ENCODE data around the gene ISG15.
"Not testable (repeated sequence)": the region's sequence is repeated elsewhere in the genome, so short reads cannot be mapped to it uniquely, and the experiment has no call there.

The ISG15 gene

GRCh38 chr1:1012736-1013104 lies 577 bp upstream of the ISG15 start:
- H3K18ac ChIP-seq (ENCODE audit: low read length); H3K79me1 ChIP-seq (ENCODE audit: low read length); H3K14ac ChIP-seq (ENCODE audit: low read length); H4K8ac ChIP-seq (ENCODE audit: low read depth, low read length); H2AK5ac ChIP-seq (ENCODE audit: low read length); H3K9me3 ChIP-seq (ENCODE audit: insufficient read depth, low read depth, low read length); H3K27me3 ChIP-seq (ENCODE audit: insufficient read depth, low read length); H4K12ac ChIP-seq (ENCODE audit: low read depth, low read length); H2AFZ ChIP-seq (ENCODE audit: insufficient read depth, low read length, poor library complexity); H3K9ac ChIP-seq (ENCODE audit: low read length); H2BK12ac ChIP-seq (ENCODE audit: low read length); H2BK120ac ChIP-seq (ENCODE audit: insufficient read depth, low read length, poor library complexity); H3K4me3 ChIP-seq (ENCODE audit: low read depth, low read length); H3K79me2 ChIP-seq (ENCODE audit: control insufficient read depth, insufficient read depth, low read length, poor library complexity); H3K36me3 ChIP-seq (ENCODE audit: control insufficient read depth in 1 of 2, insufficient read depth in 2 of 2, low read length in 2 of 2); DNase-seq; H3K4ac ChIP-seq (ENCODE audit: low read depth, low read length); H3K23ac ChIP-seq (ENCODE audit: low read length); H2BK5ac ChIP-seq (ENCODE audit: low read depth, low read length, poor library complexity): not testable (repeated sequence)
- Histone ChIP-seq H4K91ac (ENCODE audit: low read depth, low read length) (peak overlapping the region; percentile 31), H3K27ac (ENCODE audit: low read depth, low read length) (peak overlapping the region; percentile 39), H3K4me2 (ENCODE audit: low read length) (peak overlapping the region; percentile 65), H3K4me1 (ENCODE audit: control insufficient read depth in 1 of 2, insufficient read depth in 2 of 2, low read length in 2 of 2) (peaks cover 10 to 13% of the 10 kb centered on the region in 2 experiments)
- no CpG with 5 or more reads among the region's 13 CpGs for WGBS (ENCODE audit: extremely low coverage, insufficient coverage, insufficient read length)

DNA sequence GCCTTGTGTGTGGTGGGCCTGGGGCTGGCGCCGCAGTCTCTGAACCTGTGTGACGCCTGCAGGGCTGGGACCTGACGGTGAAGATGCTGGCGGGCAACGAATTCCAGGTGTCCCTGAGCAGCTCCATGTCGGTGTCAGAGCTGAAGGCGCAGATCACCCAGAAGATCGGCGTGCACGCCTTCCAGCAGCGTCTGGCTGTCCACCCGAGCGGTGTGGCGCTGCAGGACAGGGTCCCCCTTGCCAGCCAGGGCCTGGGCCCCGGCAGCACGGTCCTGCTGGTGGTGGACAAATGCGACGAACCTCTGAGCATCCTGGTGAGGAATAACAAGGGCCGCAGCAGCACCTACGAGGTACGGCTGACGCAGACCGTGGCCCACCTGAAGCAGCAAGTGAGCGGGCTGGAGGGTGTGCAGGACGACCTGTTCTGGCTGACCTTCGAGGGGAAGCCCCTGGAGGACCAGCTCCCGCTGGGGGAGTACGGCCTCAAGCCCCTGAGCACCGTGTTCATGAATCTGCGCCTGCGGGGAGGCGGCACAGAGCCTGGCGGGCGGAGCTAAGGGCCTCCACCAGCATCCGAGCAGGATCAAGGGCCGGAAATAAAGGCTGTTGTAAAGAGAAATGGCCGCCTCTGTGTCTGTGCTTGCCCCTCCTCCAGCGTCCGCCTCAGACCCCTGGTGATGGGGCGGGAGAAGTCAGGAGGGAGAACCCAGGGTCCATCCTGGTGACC lies 788 bp downstream of the ISG15 start:
- H3K18ac ChIP-seq (ENCODE audit: low read length): peak overlapping the region; percentile 8
- H3K36me3 ChIP-seq (ENCODE audit: control insufficient read depth in 1 of 2, insufficient read depth in 2 of 2, low read length in 2 of 2): no peaks in the 10 kb centered on the region
- H3K4ac ChIP-seq (ENCODE audit: low read depth, low read length): no peak overlapping the region
- DNase-seq: peak in 1 of 2 donors; percentile 55
- H3K4me2 ChIP-seq (ENCODE audit: low read length): peak overlapping the region; percentile 65
- peaks cover 5% of the 10 kb centered on the region for H3K79me1 ChIP-seq (ENCODE audit: low read length)
- no peak overlapping the region for H3K9ac ChIP-seq (ENCODE audit: low read length)
- no peaks in the 10 kb centered on the region for H3K79me2 ChIP-seq (ENCODE audit: control insufficient read depth, insufficient read depth, low read length, poor library complexity)
- no peaks in the 10 kb centered on the region for H3K27me3 ChIP-seq (ENCODE audit: insufficient read depth, low read length)
- no peak overlapping the region for H2BK5ac ChIP-seq (ENCODE audit: low read depth, low read length, poor library complexity)
- H2BK120ac ChIP-seq (ENCODE audit: insufficient read depth, low read length, poor library complexity): no peak overlapping the region
- H2AK5ac ChIP-seq (ENCODE audit: low read length): peak overlapping the region; percentile 45
- H4K8ac ChIP-seq (ENCODE audit: low read depth, low read length): no peak overlapping the region
- peaks cover 10 to 15% of the 10 kb centered on the region in 2 experiments for H3K4me1 ChIP-seq (ENCODE audit: control insufficient read depth in 1 of 2, insufficient read depth in 2 of 2, low read length in 2 of 2)
- peak overlapping the region; percentile 55 for H3K4me3 ChIP-seq (ENCODE audit: low read depth, low read length)
- no peak overlapping the region for H3K27ac ChIP-seq (ENCODE audit: low read depth, low read length)
- H4K12ac ChIP-seq (ENCODE audit: low read depth, low read length): no peak overlapping the region
- H3K9me3 ChIP-seq (ENCODE audit: insufficient read depth, low read depth, low read length): peaks cover 6% of the 10 kb centered on the region
- H2AFZ ChIP-seq (ENCODE audit: insufficient read depth, low read length, poor library complexity): peak overlapping the region; percentile 8
- peak overlapping the region; percentile 42 for H3K14ac ChIP-seq (ENCODE audit: low read length)
- no peak overlapping the region for H2BK12ac ChIP-seq (ENCODE audit: low read length)
- no CpG with 5 or more reads among the region's 41 CpGs for WGBS (ENCODE audit: extremely low coverage, insufficient coverage, insufficient read length)
- no peak overlapping the region for H3K23ac ChIP-seq (ENCODE audit: low read length)
- no peak overlapping the region for H4K91ac ChIP-seq (ENCODE audit: low read depth, low read length)

DNA sequence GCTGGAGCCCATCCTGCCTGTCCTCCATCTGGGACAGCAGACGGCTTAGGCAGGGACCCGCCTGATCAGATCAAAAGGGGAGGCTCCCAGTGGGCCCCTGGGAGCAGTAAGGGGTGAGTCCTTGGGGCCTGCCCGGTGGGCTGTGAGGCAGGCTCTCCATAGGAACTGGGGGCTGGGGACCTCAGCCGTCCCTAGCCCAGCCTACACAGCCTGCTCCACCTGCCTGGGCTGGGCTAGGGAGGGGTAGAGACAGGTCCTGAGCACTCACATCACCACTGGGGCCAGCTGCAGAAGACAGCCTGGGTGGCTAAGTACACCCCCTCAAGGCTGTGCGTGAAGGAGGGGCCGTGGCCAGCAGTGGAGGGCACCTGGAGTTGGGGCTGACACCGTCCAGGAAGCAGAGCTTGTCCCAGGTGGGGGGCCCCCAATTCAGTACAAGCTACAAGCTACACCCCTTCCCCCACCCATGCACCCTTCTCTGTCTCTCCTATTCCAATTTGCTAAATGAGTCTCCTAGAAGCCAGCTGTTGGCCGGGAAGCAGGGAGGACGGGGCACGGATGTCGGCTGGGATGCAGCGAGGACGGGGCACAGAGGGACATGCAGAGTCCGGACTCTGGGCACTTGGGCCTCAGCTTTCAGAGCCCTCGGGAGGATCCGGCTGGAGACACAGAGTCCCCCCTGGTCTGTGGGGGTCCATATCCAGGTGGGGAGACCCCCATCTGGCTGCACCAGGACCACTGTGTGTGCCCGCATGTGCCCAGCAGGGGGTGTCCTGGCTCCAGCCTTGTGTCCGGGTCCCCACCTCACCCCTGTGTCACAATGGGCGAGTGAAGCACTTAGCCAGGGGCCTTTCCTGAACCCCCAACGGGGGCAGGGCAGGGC lies 1.7 kb downstream of the ISG15 start:
- no peak overlapping the region for H4K91ac ChIP-seq (ENCODE audit: low read depth, low read length)
- no peaks in the 10 kb centered on the region for H3K27me3 ChIP-seq (ENCODE audit: insufficient read depth, low read length)
- peaks cover under 1% of the 10 kb centered on the region for H3K79me2 ChIP-seq (ENCODE audit: control insufficient read depth, insufficient read depth, low read length, poor library complexity)
- no peak overlapping the region for H2BK5ac ChIP-seq (ENCODE audit: low read depth, low read length, poor library complexity)
- H3K9me3 ChIP-seq (ENCODE audit: insufficient read depth, low read depth, low read length): peaks cover 7% of the 10 kb centered on the region
- no peak overlapping the region for H3K9ac ChIP-seq (ENCODE audit: low read length)
- H3K27ac ChIP-seq (ENCODE audit: low read depth, low read length): no peak overlapping the region
- no CpG with 5 or more reads among the region's 20 CpGs for WGBS (ENCODE audit: extremely low coverage, insufficient coverage, insufficient read length)
- no peak overlapping the region for H3K18ac ChIP-seq (ENCODE audit: low read length)
- no peak overlapping the region for H2BK120ac ChIP-seq (ENCODE audit: insufficient read depth, low read length, poor library complexity)
- no peak overlapping the region for H3K4me2 ChIP-seq (ENCODE audit: low read length)
- no peaks in the 10 kb centered on the region for H3K36me3 ChIP-seq (ENCODE audit: control insufficient read depth in 1 of 2, insufficient read depth in 2 of 2, low read length in 2 of 2)
- peaks cover 5% of the 10 kb centered on the region for H3K79me1 ChIP-seq (ENCODE audit: low read length)
- H3K23ac ChIP-seq (ENCODE audit: low read length): no peak overlapping the region
- H3K4me1 ChIP-seq (ENCODE audit: control insufficient read depth in 1 of 2, insufficient read depth in 2 of 2, low read length in 2 of 2): peaks cover 10 to 17% of the 10 kb centered on the region in 2 experiments
- H3K14ac ChIP-seq (ENCODE audit: low read length): no peak overlapping the region
- no peak overlapping the region for H4K8ac ChIP-seq (ENCODE audit: low read depth, low read length)
- no peak overlapping the region for H3K4ac ChIP-seq (ENCODE audit: low read depth, low read length)
- no peak overlapping the region for H4K12ac ChIP-seq (ENCODE audit: low read depth, low read length)
- DNase-seq: no peak
- H2AFZ ChIP-seq (ENCODE audit: insufficient read depth, low read length, poor library complexity): no peak overlapping the region
- no peak overlapping the region for H2BK12ac ChIP-seq (ENCODE audit: low read length)
- H3K4me3 ChIP-seq (ENCODE audit: low read depth, low read length): no peak overlapping the region
- H2AK5ac ChIP-seq (ENCODE audit: low read length): no peak overlapping the region

GRCh38 chr1:1017397-1018320 lies 4.4 kb downstream of the ISG15 start:
- H3K9ac ChIP-seq (ENCODE audit: low read length); H3K79me2 ChIP-seq (ENCODE audit: control insufficient read depth, insufficient read depth, low read length, poor library complexity); H3K36me3 ChIP-seq (ENCODE audit: control insufficient read depth in 1 of 2, insufficient read depth in 2 of 2, low read length in 2 of 2); H4K12ac ChIP-seq (ENCODE audit: low read depth, low read length); H3K27me3 ChIP-seq (ENCODE audit: insufficient read depth, low read length); H3K23ac ChIP-seq (ENCODE audit: low read length); H3K9me3 ChIP-seq (ENCODE audit: insufficient read depth, low read depth, low read length); H4K8ac ChIP-seq (ENCODE audit: low read depth, low read length); DNase-seq; H2AK5ac ChIP-seq (ENCODE audit: low read length); H3K14ac ChIP-seq (ENCODE audit: low read length); H2AFZ ChIP-seq (ENCODE audit: insufficient read depth, low read length, poor library complexity); H3K4ac ChIP-seq (ENCODE audit: low read depth, low read length); H3K4me3 ChIP-seq (ENCODE audit: low read depth, low read length); H4K91ac ChIP-seq (ENCODE audit: low read depth, low read length); H3K27ac ChIP-seq (ENCODE audit: low read depth, low read length); H2BK12ac ChIP-seq (ENCODE audit: low read length); H2BK5ac ChIP-seq (ENCODE audit: low read depth, low read length, poor library complexity); H2BK120ac ChIP-seq (ENCODE audit: insufficient read depth, low read length, poor library complexity); H3K18ac ChIP-seq (ENCODE audit: low read length); H3K4me2 ChIP-seq (ENCODE audit: low read length): not testable (repeated sequence)
- Histone ChIP-seq H3K79me1 (ENCODE audit: low read length) (peaks cover 12% of the 10 kb centered on the region), H3K4me1 (ENCODE audit: control insufficient read depth in 1 of 2, insufficient read depth in 2 of 2, low read length in 2 of 2) (peaks cover 22 to 36% of the 10 kb centered on the region in 2 experiments)
- no CpG with 5 or more reads among the region's 17 CpGs for WGBS (ENCODE audit: extremely low coverage, insufficient coverage, insufficient read length)
